HG02678 (cell line): ENCODE measurements around the gene ACE2.

Experiments
- ATAC-seq: cut with Tn5 transposase; IDR thresholded peaks from one replicate; pipeline ENCODE4 v1.9.1; 2021; ENCODE audit warnings: mild to moderate bottlenecking, moderate library complexity; ENCODE audit not compliant: unreplicated experiment

ACE2 gene

DNA sequence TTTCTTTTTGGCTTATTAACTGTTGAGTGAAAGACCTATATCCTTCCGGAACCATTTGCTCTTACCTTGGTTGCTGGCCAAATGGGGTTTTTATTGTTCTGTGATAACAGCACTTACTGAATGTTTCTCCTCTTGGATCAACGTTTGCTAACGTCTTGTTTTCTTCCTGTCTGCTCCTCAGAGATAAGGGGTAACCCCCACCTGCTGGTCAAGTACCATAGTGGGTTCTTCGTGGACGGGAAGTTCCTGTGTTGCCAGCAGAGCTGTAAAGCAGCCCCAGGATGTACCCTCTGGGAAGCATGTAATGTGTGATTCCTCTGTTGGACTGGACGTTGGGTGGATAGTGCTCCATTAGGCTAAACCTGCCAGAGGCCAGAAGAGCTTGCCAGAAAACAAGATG lies 84.8 kb downstream of the ACE2 start:
- ATAC-seq, result no peak

DNA sequence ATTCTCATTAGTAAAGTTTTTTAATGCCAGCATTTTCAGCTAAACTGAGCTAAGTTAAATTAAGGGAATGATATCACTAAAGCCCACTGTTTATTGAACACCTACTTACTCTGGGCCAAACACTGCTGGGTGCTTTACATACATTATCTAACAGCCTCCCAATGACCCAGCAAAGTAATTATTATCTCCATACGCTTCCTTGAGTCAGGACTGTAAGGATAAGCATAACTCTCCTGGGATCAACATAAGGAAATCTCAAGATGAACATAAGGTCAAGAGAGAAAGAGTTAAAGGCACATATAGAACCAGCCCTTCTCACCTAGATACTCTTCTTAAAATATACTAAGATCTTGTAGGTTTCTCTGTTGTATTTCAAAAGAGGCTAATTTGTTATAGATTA lies 86.5 kb downstream of the ACE2 start:
- ATAC-seq, result no peak

DNA sequence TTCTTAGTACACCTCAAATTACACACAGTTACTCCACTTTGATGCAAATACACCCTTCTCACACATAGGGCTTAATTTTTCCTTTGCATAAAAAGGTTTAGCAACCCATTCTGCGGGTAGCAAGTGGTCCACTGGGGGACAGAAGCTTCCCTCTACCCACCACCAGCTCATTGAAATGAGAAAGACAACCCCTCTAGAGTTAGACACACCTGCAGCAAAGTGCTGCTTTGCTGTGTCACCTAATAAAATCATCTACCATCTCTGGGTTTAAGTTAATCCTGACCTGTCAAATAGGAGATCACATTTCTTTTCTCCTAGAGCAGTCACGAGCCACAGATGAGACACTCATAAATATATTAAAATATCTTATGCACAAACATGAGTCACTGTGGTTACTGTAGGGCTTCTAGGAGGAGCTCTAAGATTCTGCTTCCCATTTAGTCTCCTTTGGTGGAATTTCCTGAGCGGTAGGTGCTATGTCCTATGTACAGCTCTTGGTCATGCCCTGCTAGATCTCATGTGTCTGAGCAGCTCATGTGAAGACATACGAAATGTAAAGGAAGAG lies 88.3 kb downstream of the ACE2 start:
- no peak for ATAC-seq

- no peak for ATAC-seq
Observed at GRCh38 chrX:15511563-15511962, 89.2 kb downstream of the ACE2 start.
